ENCODE data around the gene MAGEB5.

DNA sequence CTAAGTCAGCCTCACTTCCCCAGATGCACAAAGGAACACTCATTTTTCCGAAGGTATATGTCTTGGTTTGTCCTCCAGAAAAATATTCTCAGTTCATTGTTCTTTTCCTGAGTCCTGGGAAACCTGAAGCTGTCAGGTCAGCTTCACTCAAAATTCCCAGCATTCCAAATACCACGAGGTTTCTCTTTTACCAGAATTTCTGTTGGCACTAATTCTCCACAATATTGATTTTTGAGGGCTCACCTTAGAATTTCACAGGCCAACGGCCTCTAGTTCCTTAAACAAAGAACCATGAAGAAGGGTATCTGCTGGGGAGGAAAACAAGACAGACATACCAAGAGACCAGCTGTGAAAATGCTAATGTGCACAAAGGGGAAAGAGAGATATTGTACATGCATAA, 8.0 kb upstream of the MAGEB5 start:
- TF ChIP-seq, protein P1, sequence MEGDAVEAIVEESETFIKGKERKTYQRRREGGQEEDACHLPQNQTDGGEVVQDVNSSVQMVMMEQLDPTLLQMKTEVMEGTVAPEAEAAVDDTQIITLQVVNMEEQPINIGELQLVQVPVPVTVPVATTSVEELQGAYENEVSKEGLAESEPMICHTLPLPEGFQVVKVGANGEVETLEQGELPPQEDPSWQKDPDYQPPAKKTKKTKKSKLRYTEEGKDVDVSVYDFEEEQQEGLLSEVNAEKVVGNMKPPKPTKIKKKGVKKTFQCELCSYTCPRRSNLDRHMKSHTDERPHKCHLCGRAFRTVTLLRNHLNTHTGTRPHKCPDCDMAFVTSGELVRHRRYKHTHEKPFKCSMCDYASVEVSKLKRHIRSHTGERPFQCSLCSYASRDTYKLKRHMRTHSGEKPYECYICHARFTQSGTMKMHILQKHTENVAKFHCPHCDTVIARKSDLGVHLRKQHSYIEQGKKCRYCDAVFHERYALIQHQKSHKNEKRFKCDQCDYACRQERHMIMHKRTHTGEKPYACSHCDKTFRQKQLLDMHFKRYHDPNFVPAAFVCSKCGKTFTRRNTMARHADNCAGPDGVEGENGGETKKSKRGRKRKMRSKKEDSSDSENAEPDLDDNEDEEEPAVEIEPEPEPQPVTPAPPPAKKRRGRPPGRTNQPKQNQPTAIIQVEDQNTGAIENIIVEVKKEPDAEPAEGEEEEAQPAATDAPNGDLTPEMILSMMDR (IDR thresholded peaks at IDR 0.05; ENCODE audit: poor library complexity, severe bottlenecking) = no peak
- no peak for TF ChIP-seq MXI1 (conservative IDR thresholded peaks at IDR 0.05; ENCODE audit: poor library complexity, severe bottlenecking)
- TF ChIP-seq EP300 (conservative IDR thresholded peaks at IDR 0.05; ENCODE audit: poor library complexity, severe bottlenecking) = no peak
- TF ChIP-seq EZH2 (IDR thresholded peaks at IDR 0.05; ENCODE audit: borderline replicate concordance, insufficient read depth, low read length, poor library complexity, severe bottlenecking) = no peak
- no peak for TF ChIP-seq POLR2AphosphoS5 (IDR thresholded peaks at IDR 0.05)
- no peak for TF ChIP-seq RAD21 (conservative IDR thresholded peaks at IDR 0.05)
- TF ChIP-seq SMC3 (conservative IDR thresholded peaks at IDR 0.05; ENCODE audit: poor library complexity) = no peak
- TF ChIP-seq, protein P2, sequence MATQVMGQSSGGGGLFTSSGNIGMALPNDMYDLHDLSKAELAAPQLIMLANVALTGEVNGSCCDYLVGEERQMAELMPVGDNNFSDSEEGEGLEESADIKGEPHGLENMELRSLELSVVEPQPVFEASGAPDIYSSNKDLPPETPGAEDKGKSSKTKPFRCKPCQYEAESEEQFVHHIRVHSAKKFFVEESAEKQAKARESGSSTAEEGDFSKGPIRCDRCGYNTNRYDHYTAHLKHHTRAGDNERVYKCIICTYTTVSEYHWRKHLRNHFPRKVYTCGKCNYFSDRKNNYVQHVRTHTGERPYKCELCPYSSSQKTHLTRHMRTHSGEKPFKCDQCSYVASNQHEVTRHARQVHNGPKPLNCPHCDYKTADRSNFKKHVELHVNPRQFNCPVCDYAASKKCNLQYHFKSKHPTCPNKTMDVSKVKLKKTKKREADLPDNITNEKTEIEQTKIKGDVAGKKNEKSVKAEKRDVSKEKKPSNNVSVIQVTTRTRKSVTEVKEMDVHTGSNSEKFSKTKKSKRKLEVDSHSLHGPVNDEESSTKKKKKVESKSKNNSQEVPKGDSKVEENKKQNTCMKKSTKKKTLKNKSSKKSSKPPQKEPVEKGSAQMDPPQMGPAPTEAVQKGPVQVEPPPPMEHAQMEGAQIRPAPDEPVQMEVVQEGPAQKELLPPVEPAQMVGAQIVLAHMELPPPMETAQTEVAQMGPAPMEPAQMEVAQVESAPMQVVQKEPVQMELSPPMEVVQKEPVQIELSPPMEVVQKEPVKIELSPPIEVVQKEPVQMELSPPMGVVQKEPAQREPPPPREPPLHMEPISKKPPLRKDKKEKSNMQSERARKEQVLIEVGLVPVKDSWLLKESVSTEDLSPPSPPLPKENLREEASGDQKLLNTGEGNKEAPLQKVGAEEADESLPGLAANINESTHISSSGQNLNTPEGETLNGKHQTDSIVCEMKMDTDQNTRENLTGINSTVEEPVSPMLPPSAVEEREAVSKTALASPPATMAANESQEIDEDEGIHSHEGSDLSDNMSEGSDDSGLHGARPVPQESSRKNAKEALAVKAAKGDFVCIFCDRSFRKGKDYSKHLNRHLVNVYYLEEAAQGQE (IDR thresholded peaks at IDR 0.05; ENCODE audit: borderline replicate concordance) = no peak
- no peak for TF ChIP-seq TAF1 (IDR thresholded peaks at IDR 0.05; ENCODE audit: low read depth)
